HepG2 (cell line): ENCODE data around the gene THSD8. TPM values are rescaled to one million over a fixed set of nuclear protein-coding genes. Genes with fewer than 3 reads are reported as not detected.

ENCODE experiments used
- ATAC-seq: fragments of 200-7000 bp; cut with Tn5 transposase; 3 replicates; pipeline ENCODE4 v1.9.1; 2020; ENCODE audit warnings: mild to moderate bottlenecking, moderate library complexity
- BruUV-seq: library from RNA; stranded (reverse); fragments of 400-500 nt; replicated peaks from 2 replicates; lab custom pipeline; 2021; lab: Mats Ljungman, UMichigan
- CTCF ChIA-PET: fragments of 300-600 bp; formaldehyde crosslinking; extraction: SDS; loops from one replicate; lab custom pipeline; 2021; ENCODE audit warnings: low total read pairs, inconsistent platforms, low intra/inter-chr PET ratio; lab: Yijun Ruan, JAX
- POLR2A ChIA-PET: fragments of 350-600 bp; sonication (Branson Sonifier 250); formaldehyde crosslinking; loops from one replicate; lab custom pipeline; 2020; ENCODE audit warnings: antibody characterized with exemption, inconsistent platforms; lab: Yijun Ruan, JAX
- DNase-seq: peaks from one replicate; pipeline ENCODE4 v3.0.0-alpha.2; 2015; ENCODE audit warnings: low spot score
- FAIRE-seq: peaks from 3 replicates; lab custom pipeline; 2011; peaks lifted over from hg19 to GRCh38; lab: Jason Lieb, UNC
- H2AFZ ChIP-seq: one replicate; pipeline ENCODE4 v1.6.1; 2011; ENCODE audit warnings: low read length, inconsistent platforms
- H3K27ac ChIP-seq: fragments of 300-600 bp; 3 replicates; pipeline ENCODE4 v1.8.0; 2011; ENCODE audit warnings: mixed run types, mild to moderate bottlenecking, mixed read lengths, low read length, inconsistent platforms; ENCODE audit not compliant: insufficient read depth; ENCODE audit errors: extremely low read length
- H3K27me3 ChIP-seq, 2 experiments: fragments of 200-600 bp in 1 of 2; 2 replicates in 1 of 2; 3 replicates in 1 of 2; pipeline versions ENCODE4 v1.6.0 to v1.8.0; 2011; ENCODE audit warnings: low read length in 2 of 2, mild to moderate bottlenecking in 2 of 2, moderate library complexity in 2 of 2, inconsistent platforms in 1 of 2; ENCODE audit not compliant: insufficient read depth in 2 of 2, control insufficient read depth in 1 of 2
- H3K36me3 ChIP-seq, 2 experiments: fragments of 200-600 bp in 1 of 2; replicated peaks in 1 of 2; 2 replicates in 1 of 2; 3 replicates in 1 of 2; pipeline versions ENCODE4 v1.5.1 to v1.8.0; 2011; ENCODE audit warnings: low read length in 2 of 2, inconsistent platforms in 1 of 2; ENCODE audit not compliant: insufficient read depth in 2 of 2, control insufficient read depth in 1 of 2
- H3K4me1 ChIP-seq: 2 replicates; pipeline ENCODE4 v1.5.1; 2012; ENCODE audit warnings: low read length, inconsistent platforms; ENCODE audit not compliant: insufficient read depth
- H3K4me2 ChIP-seq: 2 replicates; pipeline ENCODE4 v1.6.0; 2011; ENCODE audit warnings: low read depth, low read length, inconsistent platforms
- H3K4me3 ChIP-seq, 3 experiments: fragments of 200-600 bp in 1 of 3; sonication (generic), shearing (Covaris generic) in 1 of 3; replicated peaks in 1 of 3; 2 replicates each; pipeline ENCODE4 v1.5.1; 2011 to 2016; ENCODE audit warnings: low read length in 3 of 3, inconsistent platforms in 2 of 3, low read depth in 2 of 3, mild to moderate bottlenecking in 2 of 3, control low read depth in 1 of 3, mixed read lengths in 1 of 3; ENCODE audit not compliant: insufficient read depth in 1 of 3
- H3K79me2 ChIP-seq: one replicate; pipeline ENCODE4 v1.6.1; 2011; ENCODE audit warnings: low read length, inconsistent platforms; ENCODE audit not compliant: insufficient read depth
- H3K9ac ChIP-seq: 2 replicates; pipeline ENCODE4 v1.6.0; 2011; ENCODE audit warnings: mild to moderate bottlenecking, low read depth, low read length, inconsistent platforms; ENCODE audit not compliant: insufficient read depth
- H3K9me3 ChIP-seq: 2 replicates; pipeline ENCODE4 v1.5.1; 2012; ENCODE audit warnings: mild to moderate bottlenecking, low read length
- H4K20me1 ChIP-seq: 2 replicates; pipeline ENCODE4 v1.6.0; 2011; ENCODE audit warnings: inconsistent platforms, mild to moderate bottlenecking, low read length, moderate library complexity; ENCODE audit not compliant: insufficient read depth
- ETV5 ChIP-seq: IDR thresholded peaks from 2 replicates; pipeline ENCODE4 v1.6.1; 2018; ENCODE audit warnings: missing biosample characterization, missing genetic modification reagents, inconsistent platforms, borderline replicate concordance
- HNF4G ChIP-seq, 2 experiments: sonication (generic) in 1 of 2; formaldehyde crosslinking in 1 of 2; IDR thresholded peaks; 2 replicates each; pipeline versions ENCODE4 v1.4.0 to v1.6.1; 2011 to 2020; ENCODE audit warnings: borderline replicate concordance in 2 of 2, low read depth in 2 of 2, mild to moderate bottlenecking in 2 of 2, low read length in 1 of 2, missing genetic modification reagents in 1 of 2, moderate library complexity in 1 of 2
- POLR2AphosphoS2 ChIP-seq: IDR thresholded peaks from 2 replicates; pipeline ENCODE4 v1.6.1; 2011; ENCODE audit warnings: low read depth, low read length, improper control_type of control experiment
- ZC3H4 ChIP-seq: sonication (generic); formaldehyde crosslinking; IDR thresholded peaks from 2 replicates; pipeline ENCODE4 v1.4.0; 2020; ENCODE audit warnings: missing genetic modification reagents, borderline replicate concordance
- ZMYM4 ChIP-seq: sonication (generic); formaldehyde crosslinking; IDR thresholded peaks from 2 replicates; pipeline ENCODE4 v1.8.1; 2023; ENCODE audit warnings: mild to moderate bottlenecking, missing genetic modification reagents
- WGBS: methylation state at CpG from one replicate; pipeline ENCODE4 v1.1.6; 2017; ENCODE audit warnings: low lambda C conversion rate; 5-methylcytosine and 5-hydroxymethylcytosine counted together
- in situ Hi-C: cut with HindIII; loops from 2 replicates; pipeline ENCODE4 v1.10.0; 2017; ENCODE audit warnings: low pct_unique_long_range_greater_than_20kb; ENCODE audit not compliant: extremely low pct_ligation_motif_present
- intact Hi-C: fragments of 100-400 bp; cut with micrococcal nuclease; formaldehyde crosslinking; loops from one replicate; pipeline ENCODE4 v1.10.0; 2022; ENCODE audit not compliant: unreplicated experiment
- polyA plus RNA-seq, 8 experiments: library from polyadenylated mRNA; depleted of rRNA in 3 of 8; stranded (reverse) in 7 of 8; unstranded in 1 of 8; fragments of >200 nt; fragmentation: Illumina TruSeq in 4 of 8; extraction: Trizol in 4 of 8; gene quantifications; 2 replicates each; pipeline versions ENCODE4 v1.2.1 to v1.2.3, GENCODE V29; 2011 to 2016; ENCODE audit warnings: low read depth in 4 of 8, missing spikeins in 1 of 8, mixed read lengths in 1 of 8; ENCODE audit not compliant: insufficient read depth in 1 of 8
- total RNA-seq, 5 experiments: library from RNA; depleted of rRNA; stranded (reverse); fragments of >200 nt; fragmentation: Illumina TruSeq; extraction: Trizol; gene quantifications; 2 replicates each; pipeline ENCODE4 v1.2.3, GENCODE V29; 2016; ENCODE audit warnings: low read depth in 1 of 5
- TF ChIP-seq, protein P1 (sequence below): sonication (generic); formaldehyde crosslinking; IDR thresholded peaks from 2 replicates; pipeline ENCODE4 v1.4.0; 2020; ENCODE audit warnings: missing genetic modification reagents
- TF ChIP-seq, protein P2 (sequence below): sonication (generic); formaldehyde crosslinking; IDR thresholded peaks from 2 replicates; pipeline ENCODE4 v1.4.0; 2020; ENCODE audit warnings: missing genetic modification reagents
- TF ChIP-seq, protein P3 (sequence below): IDR thresholded peaks from 2 replicates; pipeline ENCODE4 v1.6.1; 2016; ENCODE audit warnings: mild to moderate bottlenecking

The THSD8 gene
- total and polyA plus RNA-seq, 2 of the 13 experiments (the other 11 are each of a cell fraction or from before 2014, with no cell fraction given): 4.8 to 14.9 TPM

DNA sequence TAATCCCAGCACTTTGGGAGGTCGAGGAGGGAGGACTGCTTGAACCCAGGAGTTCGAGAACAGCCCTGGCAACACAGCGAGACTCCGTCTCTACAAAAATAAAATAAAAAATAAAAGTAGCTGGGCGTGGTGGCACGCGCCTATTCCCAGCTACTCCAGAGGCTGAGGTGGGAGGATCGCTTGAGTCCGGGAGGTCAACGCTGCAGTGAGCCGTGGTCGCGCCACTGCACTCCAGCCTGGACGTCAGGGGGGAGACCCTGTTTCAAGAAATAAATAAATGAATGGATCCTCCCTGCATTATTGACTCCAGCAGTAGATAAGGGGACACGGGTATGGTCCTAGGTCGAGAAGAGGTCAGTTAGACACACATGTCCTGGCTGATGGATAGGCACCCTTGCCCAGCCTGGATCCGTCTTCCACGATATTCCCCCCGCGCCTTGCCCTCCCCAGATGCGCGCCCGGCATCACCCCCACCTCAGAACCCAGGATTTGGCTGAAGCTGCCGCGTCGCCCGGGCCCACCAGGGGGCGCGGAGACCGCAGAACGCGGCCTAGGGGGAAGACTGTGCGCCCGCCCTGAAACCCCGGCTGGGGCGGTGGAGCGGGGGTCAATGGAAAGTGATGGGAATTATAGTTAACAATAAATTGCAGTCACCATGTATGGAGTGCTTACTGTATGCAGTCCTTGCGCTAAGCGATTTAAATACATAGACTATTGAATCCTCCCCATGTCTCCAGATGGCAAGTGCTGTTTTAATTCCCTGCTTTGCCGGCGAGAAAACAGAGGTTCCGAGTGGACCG, 24.5 kb upstream of the THSD8 start (continued):
- TF ChIP-seq HNF4G (IDR thresholded peaks at IDR 0.05; ENCODE audit: borderline replicate concordance, low read depth, low read length) (no peak), HNF4G (CRISPR knock-in tag; IDR thresholded peaks at IDR 0.05; ENCODE audit: borderline replicate concordance, low read depth) (no peak), ZMYM4 (no peak)
- TF ChIP-seq, protein P1, sequence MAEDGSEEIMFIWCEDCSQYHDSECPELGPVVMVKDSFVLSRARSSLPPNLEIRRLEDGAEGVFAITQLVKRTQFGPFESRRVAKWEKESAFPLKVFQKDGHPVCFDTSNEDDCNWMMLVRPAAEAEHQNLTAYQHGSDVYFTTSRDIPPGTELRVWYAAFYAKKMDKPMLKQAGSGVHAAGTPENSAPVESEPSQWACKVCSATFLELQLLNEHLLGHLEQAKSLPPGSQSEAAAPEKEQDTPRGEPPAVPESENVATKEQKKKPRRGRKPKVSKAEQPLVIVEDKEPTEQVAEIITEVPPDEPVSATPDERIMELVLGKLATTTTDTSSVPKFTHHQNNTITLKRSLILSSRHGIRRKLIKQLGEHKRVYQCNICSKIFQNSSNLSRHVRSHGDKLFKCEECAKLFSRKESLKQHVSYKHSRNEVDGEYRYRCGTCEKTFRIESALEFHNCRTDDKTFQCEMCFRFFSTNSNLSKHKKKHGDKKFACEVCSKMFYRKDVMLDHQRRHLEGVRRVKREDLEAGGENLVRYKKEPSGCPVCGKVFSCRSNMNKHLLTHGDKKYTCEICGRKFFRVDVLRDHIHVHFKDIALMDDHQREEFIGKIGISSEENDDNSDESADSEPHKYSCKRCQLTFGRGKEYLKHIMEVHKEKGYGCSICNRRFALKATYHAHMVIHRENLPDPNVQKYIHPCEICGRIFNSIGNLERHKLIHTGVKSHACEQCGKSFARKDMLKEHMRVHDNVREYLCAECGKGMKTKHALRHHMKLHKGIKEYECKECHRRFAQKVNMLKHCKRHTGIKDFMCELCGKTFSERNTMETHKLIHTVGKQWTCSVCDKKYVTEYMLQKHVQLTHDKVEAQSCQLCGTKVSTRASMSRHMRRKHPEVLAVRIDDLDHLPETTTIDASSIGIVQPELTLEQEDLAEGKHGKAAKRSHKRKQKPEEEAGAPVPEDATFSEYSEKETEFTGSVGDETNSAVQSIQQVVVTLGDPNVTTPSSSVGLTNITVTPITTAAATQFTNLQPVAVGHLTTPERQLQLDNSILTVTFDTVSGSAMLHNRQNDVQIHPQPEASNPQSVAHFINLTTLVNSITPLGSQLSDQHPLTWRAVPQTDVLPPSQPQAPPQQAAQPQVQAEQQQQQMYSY (CRISPR knock-in tag): peak; percentile 77

DNA sequence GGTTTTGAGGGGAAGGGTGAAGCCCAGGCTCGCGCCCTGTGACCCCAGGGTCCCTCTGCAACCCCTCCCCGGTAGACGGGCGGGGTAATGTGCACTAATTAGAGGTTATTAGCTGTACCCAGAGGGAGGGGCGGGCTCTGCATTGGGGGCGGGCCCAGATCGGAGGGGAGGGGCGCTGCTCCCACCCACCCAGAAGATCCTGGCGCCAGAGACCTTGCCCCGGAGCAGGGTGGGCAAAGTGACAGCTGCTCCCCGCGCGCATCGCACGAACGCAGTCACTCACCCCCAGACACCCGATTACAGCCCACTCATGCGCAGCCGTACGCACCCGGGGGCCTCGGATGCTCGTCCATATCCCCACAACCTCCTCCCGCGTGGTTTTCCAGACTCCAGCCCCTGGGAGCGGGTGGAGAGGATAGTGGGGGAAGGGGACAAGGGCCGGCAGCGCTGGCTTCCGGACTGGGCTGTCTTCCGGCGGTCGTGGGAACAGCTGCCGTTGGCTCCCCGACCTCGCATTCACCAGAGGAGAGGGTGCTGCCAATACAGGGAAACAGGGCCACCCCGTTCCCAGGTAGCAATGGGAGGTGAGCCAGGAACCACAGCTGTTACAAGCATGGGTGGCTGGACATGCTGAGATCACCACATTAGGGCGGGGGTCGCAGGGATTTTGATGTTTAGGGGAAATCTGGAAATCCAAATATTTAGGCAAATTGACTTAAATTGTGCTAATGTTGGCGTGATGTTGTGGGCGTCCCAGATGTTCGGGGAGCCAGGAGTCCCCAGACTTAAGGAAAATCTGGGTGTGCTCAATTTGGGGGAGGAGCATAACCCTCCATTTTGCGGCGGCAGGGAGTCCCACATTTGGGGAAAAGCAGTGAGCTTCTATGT, 23.6 kb upstream of the THSD8 start:
- peaks cover 50% of the 10 kb centered on the region for H3K4me1 ChIP-seq
- no peak overlapping the region for H3K27ac ChIP-seq
- intact Hi-C loops: loop anchor here (1.0 kb wide), 1 partner anchor 18 kb away; no protein-coding TSS in a partner anchor
- peak; percentile 89 for TF ChIP-seq ETV5 (CRISPR knock-in tag)
- TF ChIP-seq, protein P2, sequence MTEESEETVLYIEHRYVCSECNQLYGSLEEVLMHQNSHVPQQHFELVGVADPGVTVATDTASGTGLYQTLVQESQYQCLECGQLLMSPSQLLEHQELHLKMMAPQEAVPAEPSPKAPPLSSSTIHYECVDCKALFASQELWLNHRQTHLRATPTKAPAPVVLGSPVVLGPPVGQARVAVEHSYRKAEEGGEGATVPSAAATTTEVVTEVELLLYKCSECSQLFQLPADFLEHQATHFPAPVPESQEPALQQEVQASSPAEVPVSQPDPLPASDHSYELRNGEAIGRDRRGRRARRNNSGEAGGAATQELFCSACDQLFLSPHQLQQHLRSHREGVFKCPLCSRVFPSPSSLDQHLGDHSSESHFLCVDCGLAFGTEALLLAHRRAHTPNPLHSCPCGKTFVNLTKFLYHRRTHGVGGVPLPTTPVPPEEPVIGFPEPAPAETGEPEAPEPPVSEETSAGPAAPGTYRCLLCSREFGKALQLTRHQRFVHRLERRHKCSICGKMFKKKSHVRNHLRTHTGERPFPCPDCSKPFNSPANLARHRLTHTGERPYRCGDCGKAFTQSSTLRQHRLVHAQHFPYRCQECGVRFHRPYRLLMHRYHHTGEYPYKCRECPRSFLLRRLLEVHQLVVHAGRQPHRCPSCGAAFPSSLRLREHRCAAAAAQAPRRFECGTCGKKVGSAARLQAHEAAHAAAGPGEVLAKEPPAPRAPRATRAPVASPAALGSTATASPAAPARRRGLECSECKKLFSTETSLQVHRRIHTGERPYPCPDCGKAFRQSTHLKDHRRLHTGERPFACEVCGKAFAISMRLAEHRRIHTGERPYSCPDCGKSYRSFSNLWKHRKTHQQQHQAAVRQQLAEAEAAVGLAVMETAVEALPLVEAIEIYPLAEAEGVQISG (CRISPR knock-in tag): peak; percentile 65; the same call in 1 of the 2 replicates
- TF ChIP-seq POLR2AphosphoS2: no peak
- TF ChIP-seq, protein P3, sequence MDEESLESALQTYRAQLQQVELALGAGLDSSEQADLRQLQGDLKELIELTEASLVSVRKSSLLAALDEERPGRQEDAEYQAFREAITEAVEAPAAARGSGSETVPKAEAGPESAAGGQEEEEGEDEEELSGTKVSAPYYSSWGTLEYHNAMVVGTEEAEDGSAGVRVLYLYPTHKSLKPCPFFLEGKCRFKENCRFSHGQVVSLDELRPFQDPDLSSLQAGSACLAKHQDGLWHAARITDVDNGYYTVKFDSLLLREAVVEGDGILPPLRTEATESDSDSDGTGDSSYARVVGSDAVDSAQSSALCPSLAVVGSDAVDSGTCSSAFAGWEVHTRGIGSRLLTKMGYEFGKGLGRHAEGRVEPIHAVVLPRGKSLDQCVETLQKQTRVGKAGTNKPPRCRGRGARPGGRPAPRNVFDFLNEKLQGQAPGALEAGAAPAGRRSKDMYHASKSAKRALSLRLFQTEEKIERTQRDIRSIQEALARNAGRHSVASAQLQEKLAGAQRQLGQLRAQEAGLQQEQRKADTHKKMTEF: peak; percentile 12
- 0 out of 2 replicates have a peak, but pooled peaks have one; percentile 26 for TF ChIP-seq ZC3H4 (CRISPR knock-in tag)

More for the DNA sequence above, 23.6 kb upstream of the THSD8 start:
- Histone ChIP-seq H3K36me3 (no peaks in the 10 kb centered on the region), H3K4me2 (peak overlapping the region; percentile 91), H4K20me1 (no peaks in the 10 kb centered on the region), H3K9me3 (no peaks in the 10 kb centered on the region), H3K9ac (peak overlapping the region; percentile 53), H2AFZ (peak overlapping the region; percentile 55), H3K79me2 (no peaks in the 10 kb centered on the region), H3K27me3 (no peaks in the 10 kb centered on the region; a peak in 1 of 5 replicates), H3K4me3 (peak overlapping the region; percentile 76 to 80 (median 79))
- no TSS peak for BruUV-seq
- no peak for DNase-seq
- 3% methylated on average over 26 of the region's 44 CpGs for WGBS
- no peak for FAIRE-seq
- in situ Hi-C loops: no loop called here
- ChIA-PET POLR2A (interaction anchor here (0.5 to 6.4 kb wide), 11 partner anchors 9 to 254 kb away, joined by 3 to 124 read pairs (median 5); partner anchors contain the start of genes JUNB, PRDX2 and THSD8), CTCF (interaction anchor here (0.8 to 3.9 kb wide), 6 partner anchors 11 to 69 kb away, joined by 3 to 54 read pairs (median 4); no protein-coding TSS in a partner anchor)
- ATAC-seq: peak; percentile 65
